D721Med (cell line): Measurements from ENCODE around the gene PRUNE2.

ENCODE experiments used
- DNase-seq: peaks from one replicate; pipeline ENCODE4 v3.0.0; 2011; ENCODE audit warnings: low spot score; ENCODE audit not compliant: insufficient read length
- FAIRE-seq: peaks from 2 replicates; lab custom pipeline; 2011; peaks lifted over from hg19 to GRCh38; lab: Jason Lieb, UNC
- TF ChIP-seq, protein P1 (sequence below): IDR thresholded peaks from 2 replicates; pipeline ENCODE4 v1.5.1; 2012; ENCODE audit warnings: mild to moderate bottlenecking, control low read depth; ENCODE audit not compliant: insufficient read depth; ENCODE audit errors: missing control alignments

The PRUNE2 gene

DNA sequence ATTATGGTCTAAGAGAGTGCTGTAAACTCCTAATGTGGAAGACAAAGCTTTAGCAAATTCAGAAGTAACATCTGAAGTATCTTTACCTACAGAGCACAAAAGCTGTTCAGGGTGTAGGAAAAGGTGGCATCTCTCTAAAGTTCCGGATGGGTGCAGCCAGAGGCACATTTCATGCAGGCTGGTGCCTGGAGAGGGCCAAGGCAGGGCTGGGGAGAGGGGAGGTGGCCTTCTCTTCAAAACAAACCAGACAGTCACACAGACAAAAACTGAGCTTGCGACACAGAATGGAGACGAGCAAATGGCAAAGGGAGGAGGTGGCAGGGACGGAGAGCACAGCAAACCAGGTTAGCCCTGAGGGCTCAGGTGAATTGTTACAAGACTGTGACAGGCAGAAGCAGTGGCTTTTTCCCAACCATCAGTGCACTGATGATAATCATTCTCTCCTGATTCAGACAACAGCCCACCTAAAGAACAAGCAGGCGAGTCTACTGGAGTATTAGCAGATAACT is 263.2 kb downstream of the PRUNE2 start:
- FAIRE-seq (no peak), DNase-seq (no peak)
- TF ChIP-seq, protein P1, sequence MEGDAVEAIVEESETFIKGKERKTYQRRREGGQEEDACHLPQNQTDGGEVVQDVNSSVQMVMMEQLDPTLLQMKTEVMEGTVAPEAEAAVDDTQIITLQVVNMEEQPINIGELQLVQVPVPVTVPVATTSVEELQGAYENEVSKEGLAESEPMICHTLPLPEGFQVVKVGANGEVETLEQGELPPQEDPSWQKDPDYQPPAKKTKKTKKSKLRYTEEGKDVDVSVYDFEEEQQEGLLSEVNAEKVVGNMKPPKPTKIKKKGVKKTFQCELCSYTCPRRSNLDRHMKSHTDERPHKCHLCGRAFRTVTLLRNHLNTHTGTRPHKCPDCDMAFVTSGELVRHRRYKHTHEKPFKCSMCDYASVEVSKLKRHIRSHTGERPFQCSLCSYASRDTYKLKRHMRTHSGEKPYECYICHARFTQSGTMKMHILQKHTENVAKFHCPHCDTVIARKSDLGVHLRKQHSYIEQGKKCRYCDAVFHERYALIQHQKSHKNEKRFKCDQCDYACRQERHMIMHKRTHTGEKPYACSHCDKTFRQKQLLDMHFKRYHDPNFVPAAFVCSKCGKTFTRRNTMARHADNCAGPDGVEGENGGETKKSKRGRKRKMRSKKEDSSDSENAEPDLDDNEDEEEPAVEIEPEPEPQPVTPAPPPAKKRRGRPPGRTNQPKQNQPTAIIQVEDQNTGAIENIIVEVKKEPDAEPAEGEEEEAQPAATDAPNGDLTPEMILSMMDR = no peak

DNA sequence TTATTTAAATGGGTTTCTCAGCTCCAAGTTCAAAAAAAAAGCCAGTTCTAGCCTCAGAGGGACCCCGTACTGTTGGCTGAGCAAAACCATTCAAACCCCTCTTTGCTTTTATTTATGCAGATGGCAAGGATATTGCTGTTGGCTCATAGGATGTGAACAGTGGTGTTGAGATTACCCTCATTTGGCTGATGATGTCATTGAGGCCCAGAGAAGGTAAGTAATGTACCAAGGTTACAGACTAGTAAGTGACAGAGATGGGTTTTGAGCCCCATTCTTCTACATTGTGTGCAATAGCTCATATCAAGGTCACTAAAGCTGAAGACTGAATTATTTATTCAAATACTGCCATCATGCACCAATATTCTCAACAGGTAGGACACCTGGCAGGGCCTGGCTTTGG is 263.8 kb downstream of the PRUNE2 start:
- no peak for FAIRE-seq
- TF ChIP-seq, protein P1 = no peak
- no peak for DNase-seq

DNA sequence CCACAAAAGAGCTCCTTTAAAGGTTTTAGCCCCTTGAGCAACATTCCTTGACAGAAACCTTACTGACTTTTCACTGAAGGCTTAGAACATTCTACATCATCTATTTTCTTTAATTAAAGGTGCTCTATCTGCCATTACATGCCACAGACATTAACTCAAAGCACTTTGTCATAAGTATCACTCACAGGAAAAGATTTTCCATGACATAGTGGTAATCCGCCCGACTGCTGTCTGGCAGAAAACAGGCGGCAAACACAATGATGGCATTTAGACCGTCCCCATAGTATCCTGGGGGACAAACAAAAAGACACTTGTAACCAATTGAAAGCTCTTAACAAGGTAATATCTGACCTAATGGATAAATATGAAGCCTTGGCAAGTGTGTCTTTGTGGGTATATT is 267.9 kb downstream of the PRUNE2 start:
- no peak for FAIRE-seq
- TF ChIP-seq, protein P1 = no peak
- no peak for DNase-seq

DNA sequence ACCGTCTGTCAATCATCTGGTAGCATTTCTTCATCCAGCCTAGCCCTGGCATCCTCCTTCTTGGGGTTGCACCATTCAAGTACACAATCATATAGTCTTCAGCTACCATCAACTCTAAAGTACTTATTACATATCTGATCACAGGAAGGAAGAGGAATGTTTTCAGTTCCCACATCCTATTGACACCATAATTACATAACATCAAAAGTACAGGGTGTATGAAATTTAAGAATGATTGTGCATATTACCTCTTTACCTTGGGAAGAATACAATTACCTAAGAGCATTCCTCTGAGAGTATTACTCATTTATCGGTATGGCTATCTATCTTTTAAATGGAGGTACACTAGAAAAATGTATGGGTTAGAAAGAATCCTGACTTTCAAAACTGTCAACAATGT is 268.5 kb downstream of the PRUNE2 start:
- TF ChIP-seq, protein P1 = no peak
- FAIRE-seq (no peak), DNase-seq (no peak)

DNA sequence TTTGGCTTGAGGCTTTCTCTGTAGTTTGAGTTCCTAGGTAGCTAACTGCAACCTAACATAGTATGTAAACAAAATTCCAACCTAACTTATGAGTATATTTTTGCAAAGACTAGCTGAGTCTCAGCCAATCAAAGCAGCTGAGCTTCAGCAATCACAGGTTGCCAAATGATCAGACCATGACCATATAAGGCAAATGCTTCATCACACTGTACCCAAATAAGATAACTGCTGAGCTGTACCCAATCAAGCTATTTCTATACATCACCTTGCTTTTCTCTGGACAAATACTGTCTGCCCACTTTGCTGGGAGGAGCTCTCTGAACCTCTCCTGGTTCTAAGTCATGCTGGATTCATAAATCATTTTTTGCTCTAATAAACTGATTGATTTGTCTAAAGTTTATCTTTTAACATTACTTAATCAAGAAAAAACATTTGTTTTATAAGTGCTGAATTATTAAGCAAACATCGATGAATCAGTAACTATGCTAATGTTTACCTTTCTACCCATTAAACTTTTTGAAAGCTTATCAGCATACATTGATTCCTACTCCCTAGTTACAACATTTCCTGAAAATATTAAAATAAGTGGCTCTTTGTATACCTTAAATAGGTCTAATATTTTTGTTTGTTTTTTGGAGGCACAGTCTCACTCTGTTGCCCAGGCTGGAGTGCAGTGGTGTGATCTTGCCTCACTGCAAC is 271.4 kb downstream of the PRUNE2 start:
- TF ChIP-seq, protein P1 = no peak
- DNase-seq = no peak
- no peak for FAIRE-seq

DNA sequence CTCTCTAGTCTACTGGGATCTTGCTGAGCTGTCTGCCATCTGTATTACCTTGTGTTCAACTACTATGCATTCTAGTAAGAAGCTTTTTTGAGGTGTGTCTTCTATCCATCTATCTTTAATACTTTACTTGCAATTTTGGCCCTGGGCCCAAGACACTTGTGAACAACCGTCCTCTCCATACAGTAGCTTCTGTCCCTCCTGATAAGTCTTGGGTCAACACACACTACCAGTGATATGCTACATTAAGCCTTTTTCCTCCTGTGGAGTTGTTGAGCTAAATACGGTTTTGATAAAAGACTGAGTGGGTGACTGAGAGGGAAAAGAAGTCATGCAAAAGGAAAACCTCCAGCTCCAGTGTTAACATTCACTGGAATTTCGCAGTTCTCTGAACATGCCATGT is 275.0 kb downstream of the PRUNE2 start:
- TF ChIP-seq, protein P1 = no peak
- FAIRE-seq (no peak), DNase-seq (no peak)
